H1 (cell line): ENCODE results near the gene FGF3. TPM values are rescaled to one million over a fixed set of nuclear protein-coding genes. Genes with fewer than 3 reads are reported as not detected.

Experiments used
- CTCF ChIA-PET: fragments of 300-600 bp; sonication (Branson Sonifier 250); formaldehyde crosslinking; loops from one replicate; lab custom pipeline; 2021; ENCODE audit not compliant: partially characterized antibody; lab: Charles Lee
- POLR2A ChIA-PET: fragments of 300-600 bp; sonication (Branson Sonifier 250); formaldehyde crosslinking; loops from one replicate; lab custom pipeline; 2021; ENCODE audit warnings: inconsistent platforms; ENCODE audit not compliant: partially characterized antibody; lab: Charles Lee
- DNase-seq, 2 experiments: peaks; one replicate each; pipeline versions ENCODE4 v3.0.0 to v3.0.0-alpha.2; 2010 to 2022; ENCODE audit warnings: low spot score in 2 of 2, low read depth in 1 of 2, mixed read lengths in 1 of 2
- FAIRE-seq: peaks from 2 replicates; lab custom pipeline; 2011; peaks lifted over from hg19 to GRCh38; lab: Jason Lieb, UNC
- H2AFZ ChIP-seq: 2 replicates; pipeline ENCODE4 v1.8.1; 2012; ENCODE audit warnings: low read length, inconsistent platforms
- H2AK5ac ChIP-seq: 2 replicates; pipeline ENCODE4 v1.6.1; 2013; ENCODE audit warnings: low read depth, low read length
- H2BK120ac ChIP-seq: replicated peaks from 2 replicates; pipeline ENCODE3; 2013; ENCODE audit warnings: low read depth, low read length, inconsistent platforms
- H2BK12ac ChIP-seq: 2 replicates; pipeline ENCODE4 v1.6.1; 2013; ENCODE audit warnings: low read depth, low read length
- H2BK15ac ChIP-seq: 2 replicates; pipeline ENCODE4 v1.6.1; 2013; ENCODE audit warnings: low read length
- H2BK20ac ChIP-seq: 2 replicates; pipeline ENCODE4 v1.6.1; 2013; ENCODE audit warnings: low read length
- H2BK5ac ChIP-seq: 2 replicates; pipeline ENCODE4 v1.6.1; 2013; ENCODE audit warnings: low read depth, low read length
- H3K14ac ChIP-seq: 2 replicates; pipeline ENCODE4 v1.6.1; 2013; ENCODE audit warnings: inconsistent platforms; ENCODE audit not compliant: insufficient read length
- H3K18ac ChIP-seq: 2 replicates; pipeline ENCODE4 v1.6.1; 2013; ENCODE audit warnings: low read length; ENCODE audit errors: extremely low read depth
- H3K23ac ChIP-seq: 2 replicates; pipeline ENCODE4 v1.6.1; 2013; ENCODE audit warnings: inconsistent platforms; ENCODE audit not compliant: insufficient read length
- H3K23me2 ChIP-seq: 2 replicates; pipeline ENCODE4 v1.6.1; 2013; ENCODE audit warnings: low read depth, low read length
- H3K27ac ChIP-seq: 2 replicates; pipeline ENCODE4 v1.6.1; 2011; ENCODE audit warnings: low read depth, low read length, inconsistent platforms
- H3K27me3 ChIP-seq, 4 experiments: replicated peaks in 1 of 4; 1 replicate in 1 of 4; 2 replicates in 3 of 4; pipeline versions ENCODE4 v1.6.1 to v1.8.1; 2011 to 2013; ENCODE audit warnings: low read length in 3 of 4, mild to moderate bottlenecking in 3 of 4, inconsistent platforms in 2 of 4, mixed read lengths in 2 of 4, moderate library complexity in 1 of 4; ENCODE audit not compliant: control insufficient read depth in 3 of 4, insufficient read depth in 3 of 4; ENCODE audit errors: extremely low read depth in 1 of 4
- H3K36me3 ChIP-seq, 4 experiments: 2 replicates each; pipeline versions ENCODE4 v1.6.1 to v1.8.1; 2011 to 2013; ENCODE audit warnings: mild to moderate bottlenecking in 4 of 4, low read length in 3 of 4, moderate library complexity in 2 of 4, control low read depth in 1 of 4, inconsistent platforms in 1 of 4; ENCODE audit not compliant: insufficient read depth in 4 of 4, control insufficient read depth in 2 of 4
- H3K4ac ChIP-seq: replicated peaks from 2 replicates; pipeline ENCODE3; 2013; ENCODE audit warnings: low read length, low read depth, mixed read lengths, inconsistent platforms; ENCODE audit not compliant: insufficient read length
- H3K4me1 ChIP-seq, 4 experiments: replicated peaks in 1 of 4; 1 replicate in 1 of 4; 2 replicates in 3 of 4; pipeline versions ENCODE4 v1.6.1 to v1.8.1; 2011 to 2013; ENCODE audit warnings: low read length in 3 of 4, inconsistent platforms in 2 of 4, mixed read lengths in 1 of 4; ENCODE audit not compliant: insufficient read depth in 4 of 4, control insufficient read depth in 3 of 4
- H3K4me2 ChIP-seq, 2 experiments: 2 replicates each; pipeline versions ENCODE4 v1.6.1 to v1.8.1; 2011 to 2013; ENCODE audit warnings: low read depth in 2 of 2, low read length in 2 of 2, control low read depth in 1 of 2, inconsistent platforms in 1 of 2, mild to moderate bottlenecking in 1 of 2; ENCODE audit not compliant: insufficient read depth in 1 of 2
- H3K4me3 ChIP-seq, 4 experiments: fragments of 200-600, 300-600 bp in 1 of 4; sonication (generic), shearing (Covaris generic), sonication (Bioruptor Twin) in 1 of 4; 2 replicates each; pipeline versions ENCODE4 v1.5.1 to v1.8.1; 2011 to 2016; ENCODE audit warnings: low read length in 4 of 4, low read depth in 3 of 4, control low read depth in 2 of 4, inconsistent platforms in 2 of 4, mild to moderate bottlenecking in 2 of 4, mixed read lengths in 1 of 4, moderate library complexity in 1 of 4; ENCODE audit not compliant: insufficient read depth in 2 of 4; ENCODE audit errors: extremely low read depth in 1 of 4
- H3K56ac ChIP-seq: replicated peaks from 2 replicates; pipeline ENCODE3; 2013; ENCODE audit warnings: low read depth, mild to moderate bottlenecking, mixed read lengths, low read length, inconsistent platforms; ENCODE audit not compliant: insufficient read length
- H3K79me1 ChIP-seq: 2 replicates; pipeline ENCODE4 v1.6.1; 2013; ENCODE audit warnings: low read depth, low read length, control low read depth
- H3K79me2 ChIP-seq, 2 experiments: 2 replicates each; pipeline versions ENCODE4 v1.6.1 to v1.8.1; 2012 to 2013; ENCODE audit warnings: low read length in 2 of 2, mild to moderate bottlenecking in 2 of 2, inconsistent platforms in 1 of 2; ENCODE audit not compliant: insufficient read depth in 2 of 2, control insufficient read depth in 1 of 2
- H3K9ac ChIP-seq, 4 experiments: replicated peaks in 1 of 4; 1 replicate in 1 of 4; 2 replicates in 3 of 4; pipeline versions ENCODE4 v1.6.1 to v1.8.1; 2011 to 2013; ENCODE audit warnings: low read depth in 3 of 4, low read length in 3 of 4, control low read depth in 2 of 4, mild to moderate bottlenecking in 2 of 4, moderate library complexity in 2 of 4, inconsistent platforms in 1 of 4; ENCODE audit errors: extremely low read depth in 1 of 4
- H3K9me3 ChIP-seq, 2 experiments: 2 replicates each; pipeline versions ENCODE4 v1.6.1 to v1.8.1; 2012 to 2013; ENCODE audit warnings: mild to moderate bottlenecking in 2 of 2, moderate library complexity in 2 of 2, control low read depth in 1 of 2, inconsistent platforms in 1 of 2, low read depth in 1 of 2, low read length in 1 of 2, mixed read lengths in 1 of 2; ENCODE audit not compliant: insufficient read depth in 2 of 2
- H4K20me1 ChIP-seq, 2 experiments: replicated peaks in 1 of 2; 2 replicates each; pipeline versions ENCODE3 to v1.8.1; 2011 to 2013; ENCODE audit warnings: inconsistent platforms in 2 of 2, low read length in 2 of 2, mild to moderate bottlenecking in 1 of 2; ENCODE audit not compliant: insufficient read depth in 2 of 2, control insufficient read depth in 1 of 2
- H4K5ac ChIP-seq: 2 replicates; pipeline ENCODE4 v1.6.1; 2013; ENCODE audit warnings: low read length, low read depth, mixed read lengths, inconsistent platforms; ENCODE audit not compliant: insufficient read length
- H4K8ac ChIP-seq: 2 replicates; pipeline ENCODE4 v1.8.0; 2013; ENCODE audit warnings: mild to moderate bottlenecking, moderate library complexity, low read length, inconsistent platforms; ENCODE audit not compliant: insufficient read depth; ENCODE audit errors: extremely low read depth
- H4K91ac ChIP-seq: replicated peaks from 2 replicates; pipeline ENCODE3; 2013; ENCODE audit warnings: low read length, mixed read lengths, inconsistent platforms; ENCODE audit not compliant: insufficient read length
- CTBP2 ChIP-seq: IDR thresholded peaks from 2 replicates; pipeline ENCODE4 v1.7.0; 2011; ENCODE audit warnings: borderline replicate concordance, mild to moderate bottlenecking, moderate library complexity, mixed read lengths, low read length; ENCODE audit not compliant: insufficient read depth, insufficient read length
- HDAC2 ChIP-seq, 2 experiments: fragments of 300-600 bp in 1 of 2; sonication (generic) in 1 of 2; IDR thresholded peaks; 2 replicates each; pipeline ENCODE4 v1.6.1; 2011 to 2012; ENCODE audit warnings: low read depth in 2 of 2, low read length in 2 of 2, mild to moderate bottlenecking in 2 of 2, moderate library complexity in 2 of 2, borderline replicate concordance in 1 of 2, inconsistent platforms in 1 of 2
- KDM1A ChIP-seq: fragments of 200-600, 300-600 bp; sonication (generic); IDR thresholded peaks from 2 replicates; pipeline ENCODE4 v1.7.1; 2016; ENCODE audit warnings: mild to moderate bottlenecking, low read length, borderline replicate concordance
- WGBS, 2 experiments: shearing (Covaris generic) in 1 of 2; methylation state at CpG; one replicate each; pipeline versions ENCODE4 v1.1.6 to v1.1.7; 2013 to 2015; ENCODE audit warnings: low lambda C conversion rate in 2 of 2, mixed read lengths in 2 of 2, inconsistent platforms in 1 of 2, low coverage in 1 of 2, missing lambda C conversion rate in 1 of 2; ENCODE audit not compliant: insufficient replicate concordance in 2 of 2, insufficient coverage in 1 of 2, insufficient read length in 1 of 2; ENCODE audit errors: extremely low coverage in 1 of 2, missing lambda C conversion rate in 1 of 2; 5-methylcytosine and 5-hydroxymethylcytosine counted together
- polyA plus RNA-seq, 7 experiments: library from polyadenylated mRNA; depleted of rRNA in 3 of 7; stranded (reverse) in 5 of 7; unstranded in 2 of 7; fragments of >200 nt in 5 of 7; fragments of 200-250 nt in 2 of 7; gene quantifications; 1 replicate in 5 of 7; 2 replicates in 1 of 7; 4 replicates in 1 of 7; pipeline versions ENCODE4 v1.2.1 to v1.2.3, GENCODE V29; 2011 to 2013; ENCODE audit warnings: missing spikeins in 2 of 7, mixed read lengths in 2 of 7
- total RNA-seq: library from RNA; stranded (reverse); fragmentation: NEBNext Ultra II Directional; extraction: Animal tissue kit (Norgen Biotek cat#: 25700); gene quantifications from 2 replicates; pipeline ENCODE4 v1.2.1, GENCODE V29; 2021

The FGF3 gene
- total and polyA plus RNA-seq, 2 of the 8 experiments (the other 6 are each of a cell fraction or from before 2014, with no cell fraction given) = not detected

DNA sequence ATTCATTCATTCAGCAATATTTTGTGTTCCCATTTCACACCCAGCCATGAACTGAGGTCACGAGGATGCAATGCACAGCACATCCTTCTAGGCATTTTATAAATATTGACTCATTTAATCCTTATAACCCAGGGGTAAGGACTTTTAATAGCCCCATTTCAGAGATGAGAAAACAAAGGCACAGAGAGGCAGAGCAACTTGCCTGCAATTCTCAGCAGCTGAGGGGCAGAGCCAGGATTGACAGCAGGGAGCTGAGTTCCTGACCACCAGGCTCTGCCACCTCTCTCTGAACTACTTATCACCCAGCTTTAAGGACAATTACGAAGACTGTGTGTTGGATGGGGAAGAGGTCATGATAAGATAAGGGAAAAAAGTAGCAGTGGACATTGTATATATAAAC, 12.8 kb upstream of the FGF3 start:
- no peak overlapping the region for H2BK12ac ChIP-seq
- H2AK5ac ChIP-seq = no peak overlapping the region
- no peak overlapping the region for H3K4ac ChIP-seq
- H3K79me1 ChIP-seq = no peaks in the 10 kb centered on the region
- 85% methylated on average over 2 of the region's 2 CpGs; no CpG with 5 or more reads in 1 of the 2 experiments for WGBS, 2 experiments
- H3K4me2 ChIP-seq = 0 out of 4 replicates have a peak overlapping the region, but pooled peaks of 1 of the 2 experiments have one; percentile 25
- no peak overlapping the region for H4K5ac ChIP-seq
- no peak overlapping the region for H3K18ac ChIP-seq
- no peak overlapping the region for H4K91ac ChIP-seq
- ChIA-PET CTCF (interaction anchor here (0.8 to 1.7 kb wide), 3 partner anchors 50 to 79 kb away, joined by 3 to 4 read pairs (median 3); no protein-coding TSS in a partner anchor), POLR2A (interaction anchor here (0.9 to 1.6 kb wide), 2 partner anchors 10 to 22 kb away, joined by 3 to 4 read pairs; no protein-coding TSS in a partner anchor)
- H3K27ac ChIP-seq = no peak overlapping the region
- H3K14ac ChIP-seq = no peak overlapping the region
- H2BK5ac ChIP-seq = no peak overlapping the region; the same call in 1 of the 2 replicates
- H4K8ac ChIP-seq = no peak overlapping the region
- H3K79me2 ChIP-seq = no peaks in the 10 kb centered on the region
- TF ChIP-seq KDM1A (peak; percentile 87), CTBP2 (no peak), HDAC2 (IDR thresholded peaks at IDR 0.05; ENCODE audit: borderline replicate concordance in 1 of 2, low read depth in 2 of 2, low read length in 2 of 2) (peak in 1 of 2 experiments; percentile 56; a peak in 1 of 4 replicates)
- H3K9ac ChIP-seq = no peak overlapping the region
- no peak for DNase-seq
- H2AFZ ChIP-seq = no peak overlapping the region
- peaks cover 0 to 15% (median 4%) of the 10 kb centered on the region in 4 experiments; a peak in 6 of 7 replicates for H3K4me1 ChIP-seq
- H3K36me3 ChIP-seq = no peaks in the 10 kb centered on the region
- no peak for FAIRE-seq
- H3K9me3 ChIP-seq = no peaks in the 10 kb centered on the region
- no peaks in the 10 kb centered on the region for H3K27me3 ChIP-seq
- no peak overlapping the region for H2BK120ac ChIP-seq
- H2BK20ac ChIP-seq = no peak overlapping the region
- H2BK15ac ChIP-seq = no peak overlapping the region
- no peak overlapping the region for H3K23ac ChIP-seq
- H3K4me3 ChIP-seq = no peak overlapping the region
- H3K56ac ChIP-seq = no peak overlapping the region
- no peaks in the 10 kb centered on the region for H3K23me2 ChIP-seq
- H4K20me1 ChIP-seq = no peaks in the 10 kb centered on the region
